LHCN-M2 (cell line): ENCODE results near the gene ZNF341. TPM values are rescaled to one million over a fixed set of nuclear protein-coding genes. Genes with fewer than 3 reads are reported as not detected.

ENCODE experiments used
- DNase-seq: peaks from one replicate; pipeline ENCODE4 v3.0.0-alpha.2; 2012; ENCODE audit warnings: low read depth
- total RNA-seq: library from RNA; depleted of rRNA; stranded (reverse); fragments of >200 nt; gene quantifications from 2 replicates; pipeline ENCODE4 v1.2.3, GENCODE V29; 2014; rRNA removed

Gene ZNF341
- total RNA-seq, 1 experiment from 2014 or later = 2.8 TPM

DNA sequence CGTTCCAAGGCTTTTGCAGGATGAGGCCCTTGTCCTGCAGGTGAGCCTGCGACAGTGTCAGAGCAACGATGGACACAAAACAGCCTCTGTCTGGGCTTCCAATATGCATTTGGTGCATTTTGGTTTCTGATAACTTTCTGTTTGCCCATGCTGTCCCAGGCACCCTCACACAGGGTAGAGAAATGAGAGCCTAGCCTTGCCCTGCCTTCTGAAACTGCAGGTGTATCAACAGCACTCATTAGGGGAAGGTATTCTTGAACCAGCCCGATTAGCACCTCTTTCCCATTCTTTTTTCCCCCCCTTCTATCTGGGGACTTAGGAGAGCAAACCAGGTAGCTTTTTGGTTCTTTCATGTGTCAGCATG, 109.6 kb downstream of the ZNF341 start:
- no peak for DNase-seq

Other genes with a start within 250 kb of the ZNF341 start
- gene CBFA2T2, start 241.9 kb upstream of the ZNF341 start, total RNA-seq = 6.6 and 8.6 TPM in 2 replicates
- gene C20orf144, start 69.7 kb upstream of the ZNF341 start, total RNA-seq = 0.06 and 0.11 TPM in 2 replicates
- 0.11 and 0.96 TPM in 2 replicates for gene ACTL10, start 65.1 kb upstream of the ZNF341 start, total RNA-seq
- gene NECAB3, start 57.6 kb upstream of the ZNF341 start, total RNA-seq = 43.4 and 47.5 TPM in 2 replicates
- gene E2F1, start 45.6 kb upstream of the ZNF341 start, total RNA-seq = 56.2 and 64.2 TPM in 2 replicates
- 5.5 and 6.7 TPM in 2 replicates for gene PXMP4, start 11.7 kb upstream of the ZNF341 start, total RNA-seq
- gene CHMP4B, start 79.4 kb downstream of the ZNF341 start, total RNA-seq = 41.9 and 52.2 TPM in 2 replicates